Stomach (tissue), 9 donors: Measurements from ENCODE around the gene STK17B. TPM values are rescaled to one million over a fixed set of nuclear protein-coding genes. Genes with fewer than 3 reads are reported as not detected.

ENCODE experiments used
- DNase-seq, 2 donors: peaks; one replicate each; pipeline versions ENCODE4 v3.0.0 to v3.0.0-alpha.2; 2013 to 2019
- H3K27ac ChIP-seq, 5 donors: fragments of 200-600 bp in 4 of 5; sonication (generic) in 4 of 5; one replicate each; pipeline ENCODE4 v1.5.1; 2013 to 2019; ENCODE audit warnings: mild to moderate bottlenecking in 1 of 5, moderate library complexity in 1 of 5
- H3K27me3 ChIP-seq, 3 donors: fragments of 200-600 bp; sonication (generic); one replicate each; pipeline ENCODE4 v1.5.1; 2017 to 2019; ENCODE audit warnings: mixed run types in 1 of 3
- H3K36me3 ChIP-seq, 4 donors: fragments of 200-600 bp; sonication (generic); 1 replicate in 3 of 4; 2 replicates in 1 of 4; pipeline ENCODE4 v1.5.1; 2016 to 2019
- H3K4me1 ChIP-seq, 4 donors: fragments of 200-600 bp; sonication (generic); one replicate each; pipeline ENCODE4 v1.5.1; 2016 to 2019
- H3K4me3 ChIP-seq, 4 donors: fragments of 200-600 bp; sonication (generic) in 3 of 4; one replicate each; pipeline ENCODE4 v1.5.1; 2016 to 2019; ENCODE audit warnings: mild to moderate bottlenecking in 1 of 4
- H3K9me3 ChIP-seq, 4 donors: fragments of 200-600 bp; sonication (generic); one replicate each; pipeline ENCODE4 v1.5.1; 2016 to 2019
- CTCF ChIP-seq, 7 experiments: fragments of 450-650 bp in 4 of 7; fragments of 200-600 bp in 3 of 7; sonication (generic) in 3 of 7; IDR thresholded peaks; one replicate each; pipeline ENCODE4 v1.5.1; 2016 to 2019; ENCODE audit warnings: antibody characterized with exemption in 7 of 7, control low read depth in 2 of 7, mild to moderate bottlenecking in 1 of 7
- EP300 ChIP-seq: sonication (generic); formaldehyde crosslinking; IDR thresholded peaks from one replicate; pipeline ENCODE4 v1.6.1; 2017; ENCODE audit warnings: antibody characterized with exemption
- POLR2A ChIP-seq, 4 donors: fragments of 450-650 bp; IDR thresholded peaks; one replicate each; pipeline ENCODE4 v1.6.1; 2016; ENCODE audit warnings: antibody characterized with exemption in 4 of 4, control low read depth in 2 of 4, mild to moderate bottlenecking in 1 of 4, moderate library complexity in 1 of 4
- POLR2AphosphoS5 ChIP-seq, 3 donors: sonication (generic); formaldehyde crosslinking; IDR thresholded peaks; one replicate each; pipeline ENCODE4 v1.6.1; 2016; ENCODE audit warnings: antibody characterized with exemption in 3 of 3
- WGBS, 5 donors: extraction: QIAGEN DNeasy Blood & Tissue Kit in 3 of 5; methylation state at CpG; one replicate each; pipeline versions ENCODE4 v1.1.5 to v1.1.7; 2013 to 2018; 5-methylcytosine and 5-hydroxymethylcytosine counted together
- intact Hi-C: fragments of 100-400 bp; cut with DNase I; formaldehyde crosslinking; loops from one replicate; pipeline ENCODE4 v1.15.1; 2023; ENCODE audit warnings: low total_unique reads
- polyA plus RNA-seq, 3 donors: library from polyadenylated mRNA; stranded (reverse); fragments of 200-250 nt; gene quantifications; one replicate each; pipeline ENCODE4 v1.2.3, GENCODE V29; 2013
- total RNA-seq, 5 donors: library from RNA; depleted of rRNA; stranded (reverse); fragments of >200 nt; gene quantifications; one replicate each; pipeline versions ENCODE4 v1.1.0 to v1.2.3, GENCODE V29; 2014 to 2016
- donor health status: healthy with polysubstance abuse.
- donor health status: Bipolar disorder and iron deficiency.
- donor health status: healthy.

STK17B gene
- total and polyA plus RNA-seq, 8 donors = 3.4 to 76.4 (median 10.2) TPM

- Histone ChIP-seq H3K27ac (peak overlapping the region in 1 of 5 donors; percentile 97), H3K36me3 (no peaks in the 10 kb centered on the region), H3K4me1 (peaks cover 0 to 23% (median 13%) of the 10 kb centered on the region in 4 donors), H3K4me3 (no peak overlapping the region), H3K9me3 (no peaks in the 10 kb centered on the region), H3K27me3 (no peaks in the 10 kb centered on the region)
- WGBS, 5 donors = 69 to 95% (median 88%) methylated on average over 1 of the region's 1 CpG
- DNase-seq = no peak
- TF ChIP-seq POLR2AphosphoS5 (IDR thresholded peaks at IDR 0.05) (no peak), EP300 (no peak), POLR2A (IDR thresholded peaks at IDR 0.05) (no peak), CTCF (IDR thresholded peaks at IDR 0.05) (no peak)
- intact Hi-C loops = no loop called here
Observed at GRCh38 chr2:196172951-196173350, 1.6 kb upstream of the STK17B start.

- no peak for TF ChIP-seq CTCF (IDR thresholded peaks at IDR 0.05)
- TF ChIP-seq POLR2AphosphoS5 (IDR thresholded peaks at IDR 0.05) = no peak
- TF ChIP-seq POLR2A (IDR thresholded peaks at IDR 0.05) = no peak
- no peak for TF ChIP-seq EP300
- Histone ChIP-seq H3K9me3 (no peaks in the 10 kb centered on the region), H3K4me1 (peaks cover 0 to 28% (median 13%) of the 10 kb centered on the region in 4 donors), H3K27ac (peak overlapping the region; percentile 30 to 97 (median 91)), H3K27me3 (no peaks in the 10 kb centered on the region), H3K36me3 (no peaks in the 10 kb centered on the region), H3K4me3 (peak overlapping the region; percentile 65 to 89 (median 78))
- no peak for DNase-seq
- WGBS, 5 donors = 9 to 16% (median 11%) methylated on average over 11 of the region's 11 CpGs
- intact Hi-C loops = no loop called here
Observed at GRCh38 chr2:196171946-196172345, 568 bp upstream of the STK17B start.

GRCh38 chr2:196170606-196171247 lies 651 bp downstream of the STK17B start:
- intact Hi-C loops = no loop called here
- TF ChIP-seq POLR2AphosphoS5 (IDR thresholded peaks at IDR 0.05) = peak in 2 of 3 donors; percentile 21 to 32
- TF ChIP-seq POLR2A (IDR thresholded peaks at IDR 0.05) = no peak
- peak overlapping the region; percentile 65 to 89 (median 78) for H3K4me3 ChIP-seq
- peaks cover 0 to 40% (median 14%) of the 10 kb centered on the region in 4 donors for H3K4me1 ChIP-seq
- DNase-seq = peak; percentile 39 to 74
- peak overlapping the region; percentile 90 to 100 (median 96) for H3K27ac ChIP-seq
- WGBS, 5 donors = 0 to 2% (median 0%) methylated on average over 21 to 54 of the region's 54 CpGs
- H3K36me3 ChIP-seq = no peaks in the 10 kb centered on the region
- no peaks in the 10 kb centered on the region for H3K9me3 ChIP-seq
- H3K27me3 ChIP-seq = no peaks in the 10 kb centered on the region

- Histone ChIP-seq H3K4me1 (peaks cover 0 to 44% (median 16%) of the 10 kb centered on the region in 4 donors), H3K4me3 (peak overlapping the region; percentile 65 to 89 (median 78)), H3K27ac (peak overlapping the region; percentile 90 to 100 (median 96)), H3K36me3 (no peaks in the 10 kb centered on the region), H3K27me3 (no peaks in the 10 kb centered on the region), H3K9me3 (no peaks in the 10 kb centered on the region)
- WGBS, 5 donors = 0 to 1% (median 1%) methylated on average over 13 of the region's 13 CpGs
- peak; percentile 65 to 88 for DNase-seq
- TF ChIP-seq POLR2A (IDR thresholded peaks at IDR 0.05) (no peak), CTCF (IDR thresholded peaks at IDR 0.05) (no peak), POLR2AphosphoS5 (IDR thresholded peaks at IDR 0.05) (peak in 2 of 3 donors; percentile 36 to 70), EP300 (no peak)
- intact Hi-C loops = no loop called here
Observed at GRCh38 chr2:196170213-196170605, 1.2 kb downstream of the STK17B start.

GRCh38 chr2:196169516-196169915 lies 1.9 kb downstream of the STK17B start:
- Histone ChIP-seq H3K27me3 (no peaks in the 10 kb centered on the region), H3K4me1 (peaks cover 0 to 44% (median 16%) of the 10 kb centered on the region in 4 donors), H3K36me3 (no peaks in the 10 kb centered on the region), H3K9me3 (no peaks in the 10 kb centered on the region), H3K4me3 (peak overlapping the region; percentile 65 to 89 (median 78)), H3K27ac (peak overlapping the region in 4 of 5 donors; percentile 90 to 97 (median 94))
- WGBS, 5 donors = 47 to 64% (median 57%) methylated on average over 5 of the region's 5 CpGs
- TF ChIP-seq EP300 (no peak), POLR2A (IDR thresholded peaks at IDR 0.05) (no peak), CTCF (IDR thresholded peaks at IDR 0.05) (no peak), POLR2AphosphoS5 (IDR thresholded peaks at IDR 0.05) (no peak)
- no peak for DNase-seq
- intact Hi-C loops = no loop called here
